ENCODE data around the gene FABP7. TPM values are rescaled to one million over a fixed set of nuclear protein-coding genes. Genes with fewer than 3 reads are reported as not detected.
"Not testable (repeated sequence)": the region's sequence is repeated elsewhere in the genome, so short reads cannot be mapped to it uniquely, and the experiment has no call there.

Gene FABP7
- 0.43 and 0.54 TPM in 2 replicates for total RNA-seq (2014; rRNA removed; shearing (Covaris generic); ENCODE audit: low replicate concordance)

- in situ Hi-C loops (cut with HindIII; ENCODE audit: low pct_unique_long_range_greater_than_20kb, low sequenced_read_pairs): no loop called here
- no peak for DNase-seq (ENCODE audit: low read depth)
Observed at GRCh38 chr6:122779667-122780066, at the start of gene FABP7. TSS of gene FABP7 (plus strand) at chr6:122779716. CDS start at chr6:122779795, 79 bp downstream.

DNA sequence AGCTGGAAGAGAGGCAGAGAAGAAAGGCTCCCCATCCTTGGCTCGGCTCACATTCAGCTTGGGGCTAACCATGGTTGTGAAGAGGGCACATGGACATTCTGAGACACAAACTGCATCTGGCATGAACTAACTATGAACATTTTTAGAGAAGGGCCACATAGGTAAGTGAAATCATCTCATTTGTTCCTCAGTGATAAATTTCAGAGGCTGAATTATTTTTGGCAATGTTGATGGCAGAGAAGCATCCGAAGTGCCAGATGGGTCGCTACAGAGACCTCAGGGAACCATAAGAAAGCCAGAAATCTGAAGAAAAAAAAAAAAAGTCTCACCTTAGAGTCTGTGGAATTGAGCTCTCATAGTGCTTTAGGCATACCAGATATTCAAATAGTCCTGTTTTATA is 49.2 kb upstream of the FABP7 start:
- in situ Hi-C loops (cut with HindIII; ENCODE audit: low pct_unique_long_range_greater_than_20kb, low sequenced_read_pairs): no loop called here
- no peak for DNase-seq (ENCODE audit: low read depth)

- in situ Hi-C loops (cut with HindIII; ENCODE audit: low pct_unique_long_range_greater_than_20kb, low sequenced_read_pairs): no loop called here
Observed at GRCh38 chr6:122730775-122731386, 48.6 kb upstream of the FABP7 start.

GRCh38 chr6:122733259-122733658 is 46.3 kb upstream of the FABP7 start:
- in situ Hi-C loops (cut with HindIII; ENCODE audit: low pct_unique_long_range_greater_than_20kb, low sequenced_read_pairs): no loop called here

More at GRCh38 chr6:122730775-122731386, 48.6 kb upstream of the FABP7 start:
- DNase-seq (ENCODE audit: low read depth): peak; percentile 19

GRCh38 chr6:122734529-122735395 is 44.8 kb upstream of the FABP7 start:
- peak; percentile 10 for DNase-seq (ENCODE audit: low read depth)
- in situ Hi-C loops (cut with HindIII; ENCODE audit: low pct_unique_long_range_greater_than_20kb, low sequenced_read_pairs): no loop called here

More at GRCh38 chr6:122733259-122733658, 46.3 kb upstream of the FABP7 start:
- DNase-seq (ENCODE audit: low read depth): no peak

DNA sequence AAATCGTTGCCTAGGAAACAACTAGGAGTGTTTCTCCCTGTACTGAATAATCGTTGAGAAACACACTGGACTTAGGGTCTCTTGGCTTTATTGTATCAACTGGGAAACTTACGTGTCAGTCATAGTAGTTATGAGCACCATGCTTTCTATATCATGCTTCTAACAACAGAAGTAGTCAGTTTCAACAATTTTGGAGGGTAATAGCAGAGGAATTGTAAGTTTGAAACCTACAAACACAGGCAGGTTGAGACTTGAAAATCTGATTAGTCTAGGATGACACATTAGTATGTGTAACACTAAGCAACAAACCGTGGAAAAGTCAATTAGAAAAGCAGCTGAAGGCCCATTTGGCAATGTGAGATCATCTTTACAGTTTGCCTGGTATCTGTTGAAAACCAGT is 43.9 kb upstream of the FABP7 start:
- in situ Hi-C loops (cut with HindIII; ENCODE audit: low pct_unique_long_range_greater_than_20kb, low sequenced_read_pairs): no loop called here
- peak; percentile 53 for DNase-seq (ENCODE audit: low read depth)

- in situ Hi-C loops (cut with HindIII; ENCODE audit: low pct_unique_long_range_greater_than_20kb, low sequenced_read_pairs): no loop called here
- peak; percentile 26 for DNase-seq (ENCODE audit: low read depth)
Observed at GRCh38 chr6:122736163-122736562, 43.4 kb upstream of the FABP7 start.

DNA sequence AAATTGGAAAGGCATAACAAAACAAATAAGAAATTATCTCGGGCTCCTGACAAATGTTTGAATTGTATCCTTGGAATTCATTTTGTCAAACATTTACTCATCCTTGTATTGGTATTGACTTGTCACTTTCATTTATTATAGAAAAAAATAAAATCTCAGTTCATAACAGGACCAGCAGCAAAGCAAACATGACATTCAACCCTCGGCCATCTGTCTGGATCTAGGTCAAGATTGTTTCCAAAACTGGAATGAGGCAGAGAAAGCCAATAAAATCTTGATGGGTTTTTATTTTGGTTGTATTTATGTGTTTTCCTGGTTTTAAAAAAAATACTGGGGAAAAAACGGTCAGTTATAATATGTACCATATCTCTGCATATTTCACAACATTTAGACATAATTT is 42.9 kb upstream of the FABP7 start:
- in situ Hi-C loops (cut with HindIII; ENCODE audit: low pct_unique_long_range_greater_than_20kb, low sequenced_read_pairs): no loop called here
- no peak for DNase-seq (ENCODE audit: low read depth)

DNA sequence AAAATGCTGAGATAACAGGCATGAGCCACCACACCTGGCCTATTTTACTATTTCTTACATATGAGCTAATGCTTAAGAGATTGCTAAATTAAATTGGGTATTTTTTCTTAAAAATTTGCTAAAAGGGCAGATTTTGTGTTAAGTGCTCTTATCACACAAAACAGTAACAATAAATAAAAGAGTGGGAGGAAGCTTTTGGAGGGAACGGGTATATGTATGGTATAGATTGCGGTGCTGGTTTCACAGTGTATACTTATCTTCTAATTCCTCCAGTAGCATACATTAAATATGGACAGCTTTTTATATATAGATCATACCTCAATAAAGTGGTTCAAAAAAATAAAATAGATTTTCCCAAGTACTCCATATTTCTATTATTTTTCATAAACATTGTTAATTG is 39.4 kb upstream of the FABP7 start:
- in situ Hi-C loops (cut with HindIII; ENCODE audit: low pct_unique_long_range_greater_than_20kb, low sequenced_read_pairs): no loop called here
- no peak for DNase-seq (ENCODE audit: low read depth)

GRCh38 chr6:122740936-122741335 is 38.6 kb upstream of the FABP7 start:
- in situ Hi-C loops (cut with HindIII; ENCODE audit: low pct_unique_long_range_greater_than_20kb, low sequenced_read_pairs): no loop called here
- DNase-seq (ENCODE audit: low read depth): no peak

GRCh38 chr6:122744247-122744646 is 35.3 kb upstream of the FABP7 start:
- peak; percentile 32 for DNase-seq (ENCODE audit: low read depth)
- in situ Hi-C loops (cut with HindIII; ENCODE audit: low pct_unique_long_range_greater_than_20kb, low sequenced_read_pairs): not testable (repeated sequence)

GRCh38 chr6:122744856-122745255 is 34.7 kb upstream of the FABP7 start:
- DNase-seq (ENCODE audit: low read depth); in situ Hi-C loops (cut with HindIII; ENCODE audit: low pct_unique_long_range_greater_than_20kb, low sequenced_read_pairs): not testable (repeated sequence)

- peak; percentile 60 for DNase-seq (ENCODE audit: low read depth)
- in situ Hi-C loops (cut with HindIII; ENCODE audit: low pct_unique_long_range_greater_than_20kb, low sequenced_read_pairs): no loop called here
Observed at GRCh38 chr6:122746688-122747087, 32.8 kb upstream of the FABP7 start.

DNA sequence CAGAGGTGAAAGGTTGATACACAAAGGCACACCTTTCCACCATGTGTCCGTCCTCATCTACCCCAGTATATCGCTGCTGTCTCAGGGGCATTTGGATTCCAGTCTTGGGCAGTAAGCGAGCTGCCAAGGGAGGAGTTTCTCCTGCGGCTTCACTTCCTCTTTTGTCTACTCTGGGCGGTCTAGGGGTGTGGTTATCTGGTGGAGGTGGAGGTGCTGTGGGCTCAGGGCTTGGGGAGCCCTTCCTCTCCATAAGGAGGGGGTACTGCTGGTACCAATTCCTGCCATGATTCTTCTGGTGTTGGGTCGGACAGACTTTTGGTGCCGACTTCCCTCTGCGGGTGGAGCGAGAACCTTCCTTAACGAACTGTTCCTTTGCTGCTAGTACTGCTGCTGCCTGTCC is 31.9 kb upstream of the FABP7 start:
- peak; percentile 73 for DNase-seq (ENCODE audit: low read depth)
- in situ Hi-C loops (cut with HindIII; ENCODE audit: low pct_unique_long_range_greater_than_20kb, low sequenced_read_pairs): no loop called here

- in situ Hi-C loops (cut with HindIII; ENCODE audit: low pct_unique_long_range_greater_than_20kb, low sequenced_read_pairs); DNase-seq (ENCODE audit: low read depth): not testable (repeated sequence)
Observed at GRCh38 chr6:122748945-122749344, 30.6 kb upstream of the FABP7 start.

DNA sequence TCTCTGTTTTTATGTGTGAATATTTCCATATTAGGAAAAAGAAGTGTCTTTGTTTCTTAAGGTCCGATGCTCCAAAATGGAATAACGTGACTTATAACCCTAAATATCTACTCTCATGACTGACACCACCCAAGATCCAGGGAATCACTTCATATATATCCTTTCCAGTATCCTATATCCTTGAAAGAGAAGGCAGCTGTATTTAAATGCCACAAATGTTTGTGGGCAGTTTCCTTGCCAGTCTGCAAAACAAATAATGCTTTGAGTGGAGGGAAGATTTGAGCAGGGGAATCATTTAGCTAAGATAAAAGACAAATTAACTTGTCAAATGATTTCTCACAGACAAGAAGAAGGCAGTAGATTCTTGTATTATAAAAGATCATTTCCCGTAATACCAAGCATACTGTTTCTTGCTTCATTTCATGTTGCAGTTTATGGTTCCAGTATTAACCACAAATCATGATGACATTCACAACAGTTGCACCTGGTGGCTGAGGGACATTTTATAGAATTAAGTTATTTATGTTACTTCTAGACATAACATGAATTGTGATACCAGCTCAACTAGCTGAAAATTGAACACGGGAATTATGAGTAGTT is 30.0 kb upstream of the FABP7 start:
- in situ Hi-C loops (cut with HindIII; ENCODE audit: low pct_unique_long_range_greater_than_20kb, low sequenced_read_pairs): no loop called here
- peak; percentile 48 for DNase-seq (ENCODE audit: low read depth)

GRCh38 chr6:122751326-122751725 is 28.2 kb upstream of the FABP7 start:
- DNase-seq (ENCODE audit: low read depth): peak; percentile 31
- in situ Hi-C loops (cut with HindIII; ENCODE audit: low pct_unique_long_range_greater_than_20kb, low sequenced_read_pairs): no loop called here

DNA sequence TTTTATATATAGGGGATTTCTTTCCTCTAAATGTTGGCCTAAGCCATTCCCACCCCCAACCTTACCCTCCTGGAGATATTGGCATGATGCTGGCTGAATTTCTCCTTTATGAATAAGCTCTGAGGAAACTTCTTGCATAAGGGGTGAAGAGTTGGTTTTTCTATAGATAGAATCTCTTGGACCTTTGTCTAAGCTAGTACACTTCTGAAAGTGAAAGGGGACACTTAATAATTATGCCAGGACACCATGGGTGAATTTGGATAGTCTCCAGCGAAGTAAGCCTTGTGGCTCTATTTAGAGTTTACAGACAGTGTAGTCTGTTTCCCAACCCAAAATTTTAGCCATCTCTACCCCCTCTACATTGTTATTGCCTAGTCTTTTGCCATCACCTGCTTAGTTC is 27.1 kb upstream of the FABP7 start:
- in situ Hi-C loops (cut with HindIII; ENCODE audit: low pct_unique_long_range_greater_than_20kb, low sequenced_read_pairs): no loop called here
- DNase-seq (ENCODE audit: low read depth): peak; percentile 26

Data from Caki2 (cell line).